NCI-H2107 treated with DMSO at 0.1 percent for 48 hours (cell line): Measurements from ENCODE around the gene TRAPPC1.
"Not testable (repeated sequence)": the region's sequence is repeated elsewhere in the genome, so short reads cannot be mapped to it uniquely, and the experiment has no call there.

Experiments used
- DNase-seq: peaks from one replicate; lab custom pipeline; 2025; ENCODE audit not compliant: unreplicated experiment; lab: John Stamatoyannopoulos, UW

The TRAPPC1 gene

GRCh38 chr17:7931709-7932482 is at the start of gene TRAPPC1, which contains the start of gene CNTROB:
TRAPPC1 (minus strand) TSS chr17:7931946; CDS start chr17:7931829, 117 bp downstream.
CNTROB (plus strand) TSS chr17:7932206; CDS start chr17:7933080, 874 bp downstream.
- DNase-seq, result peak; percentile 89

- no peak for DNase-seq
Measured at GRCh38 chr17:7977805-7978204, 46.1 kb upstream of the TRAPPC1 start.

GRCh38 chr17:7977039-7977438 is 45.3 kb upstream of the TRAPPC1 start:
- DNase-seq, result no peak

DNA sequence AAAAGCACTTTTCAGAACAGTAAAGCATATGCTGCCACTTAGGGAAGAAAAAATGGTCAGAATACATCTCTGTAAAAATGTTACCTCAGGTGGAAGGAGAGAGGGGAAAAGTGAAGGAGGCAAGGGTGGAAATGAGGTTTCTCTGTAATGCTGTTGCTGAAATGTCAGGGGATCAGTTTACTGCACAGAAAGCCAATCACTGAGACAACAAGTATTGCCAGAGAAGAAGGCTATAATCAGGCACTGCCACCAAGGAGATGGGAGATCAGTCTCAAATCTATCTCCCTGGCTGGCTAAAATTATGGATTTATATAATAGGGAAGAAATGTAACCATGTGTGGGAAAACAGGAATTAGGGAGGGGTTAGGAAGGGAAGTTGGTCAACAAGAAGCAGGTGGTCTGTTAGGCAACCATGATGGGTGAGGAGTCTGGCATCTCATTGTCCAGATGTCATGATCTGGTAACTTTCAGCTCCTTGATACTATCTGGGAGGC is 42.9 kb upstream of the TRAPPC1 start:
- DNase-seq, result no peak

DNA sequence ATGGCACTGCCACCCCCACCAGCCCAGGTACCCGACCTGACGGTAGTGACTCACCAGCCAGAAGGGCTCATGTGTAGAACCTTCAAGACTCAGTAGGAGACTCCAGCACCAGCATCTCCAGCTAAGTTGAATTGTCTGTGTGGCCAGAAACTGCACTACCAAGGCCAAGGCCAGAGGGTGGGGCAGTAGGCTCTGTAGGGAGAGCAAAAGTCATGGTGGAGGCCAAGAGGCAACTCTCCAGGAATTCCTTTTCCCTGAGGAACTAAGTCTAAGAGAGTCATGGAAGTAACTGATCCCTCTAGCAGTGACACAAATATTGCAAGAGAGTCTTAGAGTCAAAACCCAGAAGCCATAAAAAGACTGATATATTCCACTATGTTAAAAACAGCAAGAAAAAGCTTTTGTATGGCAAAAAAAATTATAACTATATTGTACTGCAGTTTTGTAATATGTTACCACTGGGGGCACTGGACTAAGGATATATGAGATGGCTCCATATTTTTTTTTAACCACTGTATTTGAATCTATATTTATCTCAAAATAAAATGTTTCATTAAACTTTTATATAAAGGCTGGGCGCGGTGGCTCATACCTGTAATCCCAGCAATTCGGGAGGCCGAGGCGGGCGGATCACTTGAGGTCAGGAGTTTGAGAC is 40.5 kb upstream of the TRAPPC1 start:
- DNase-seq, result no peak

GRCh38 chr17:7971651-7972050 is 39.9 kb upstream of the TRAPPC1 start:
- no peak for DNase-seq

- no peak for DNase-seq
Measured at GRCh38 chr17:7969433-7969832, 37.7 kb upstream of the TRAPPC1 start.

DNA sequence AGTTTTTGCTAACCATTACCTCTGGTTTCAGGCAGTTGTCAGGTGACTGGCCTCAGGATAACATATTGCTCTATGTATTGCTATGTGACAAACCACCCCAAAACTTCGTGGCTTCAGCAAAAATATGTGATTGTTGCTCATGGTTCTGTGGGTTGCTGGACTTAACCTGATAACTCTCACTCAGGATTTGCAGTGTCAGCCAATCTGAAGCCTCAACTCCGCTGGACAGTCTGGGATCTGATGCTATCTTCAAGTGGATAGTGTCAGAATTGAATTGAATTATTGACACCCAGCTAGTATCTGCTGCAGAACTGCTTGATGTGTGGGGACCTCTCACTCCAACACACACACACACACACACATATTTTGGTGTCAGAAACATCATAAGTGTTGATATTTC is 36.0 kb upstream of the TRAPPC1 start:
- no peak for DNase-seq

- DNase-seq, result no peak
Measured at GRCh38 chr17:7961421-7961820, 29.7 kb upstream of the TRAPPC1 start.

- no peak for DNase-seq
Measured at GRCh38 chr17:7959503-7960253, 27.9 kb upstream of the TRAPPC1 start.

DNA sequence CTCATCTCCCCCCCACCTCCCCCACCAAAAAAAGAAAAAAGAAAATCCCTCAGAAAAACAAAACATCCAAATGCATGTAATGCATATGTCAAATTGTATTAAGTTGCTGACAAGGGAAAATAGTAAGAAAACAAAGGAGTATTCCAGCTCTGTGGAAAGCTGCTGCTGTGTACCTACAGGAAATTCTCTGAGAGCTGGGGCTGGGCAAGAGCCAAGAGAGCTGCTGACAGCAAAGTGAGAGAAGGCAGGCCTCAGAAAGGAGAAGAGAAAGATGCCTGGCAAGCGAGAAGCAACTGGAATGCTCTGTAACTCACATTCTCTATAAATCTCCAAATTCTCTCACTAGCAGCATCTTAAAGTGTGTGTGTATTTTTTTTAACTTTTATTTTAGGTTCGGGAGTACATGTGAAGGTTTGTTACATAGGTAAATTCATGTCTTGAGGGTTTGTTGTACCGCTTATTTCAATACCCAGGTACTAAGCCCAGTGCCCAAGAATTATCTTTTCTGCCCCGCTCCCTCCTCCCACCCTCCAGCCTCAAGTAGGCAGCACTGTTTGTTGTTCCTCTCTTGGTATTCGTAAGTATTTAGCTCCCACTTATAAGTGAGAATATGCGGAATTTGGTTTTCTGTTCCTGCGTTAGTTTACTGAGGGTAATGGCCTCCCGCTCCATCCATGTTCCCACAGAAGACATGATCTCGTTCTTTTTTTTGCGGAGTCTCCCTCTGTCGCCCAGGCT is 24.7 kb upstream of the TRAPPC1 start:
- no peak for DNase-seq

DNA sequence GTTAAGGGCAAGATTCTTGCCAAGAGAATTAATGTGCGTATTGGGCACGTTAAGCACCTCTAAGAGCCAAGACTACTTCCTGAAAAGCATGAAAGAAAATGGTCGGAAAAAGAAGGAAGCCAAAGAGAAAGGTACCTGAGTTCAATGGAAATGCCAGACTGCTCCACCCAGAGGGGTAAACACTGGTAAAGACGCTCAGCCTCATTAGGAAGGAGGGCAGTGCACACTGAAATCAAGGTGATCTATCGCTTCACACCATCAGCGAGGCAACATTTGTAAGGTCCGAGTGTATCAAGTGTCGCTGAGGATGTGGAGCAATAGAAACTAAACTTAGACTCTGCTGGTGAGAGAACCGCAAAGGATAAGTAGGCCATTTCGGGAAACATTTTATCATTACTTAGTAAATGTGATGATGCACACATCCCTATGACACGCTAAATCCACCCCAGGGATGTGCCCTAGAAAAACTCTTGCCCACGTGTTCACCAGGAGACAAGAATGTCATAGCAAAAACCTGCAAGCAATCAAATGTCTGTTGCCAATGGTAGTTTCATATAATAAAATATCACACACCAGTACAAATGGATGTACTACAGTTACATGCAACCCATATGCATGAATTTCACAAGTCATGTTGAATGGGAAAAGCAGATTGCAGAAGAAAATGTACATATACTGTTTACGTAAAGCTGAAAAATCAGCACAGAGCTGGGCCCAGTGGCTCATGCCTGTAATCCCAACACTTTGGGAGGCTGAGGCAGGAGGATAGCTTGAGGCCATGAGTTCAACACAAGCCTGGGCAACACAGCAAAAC is 23.9 kb upstream of the TRAPPC1 start:
- DNase-seq, result no peak

DNA sequence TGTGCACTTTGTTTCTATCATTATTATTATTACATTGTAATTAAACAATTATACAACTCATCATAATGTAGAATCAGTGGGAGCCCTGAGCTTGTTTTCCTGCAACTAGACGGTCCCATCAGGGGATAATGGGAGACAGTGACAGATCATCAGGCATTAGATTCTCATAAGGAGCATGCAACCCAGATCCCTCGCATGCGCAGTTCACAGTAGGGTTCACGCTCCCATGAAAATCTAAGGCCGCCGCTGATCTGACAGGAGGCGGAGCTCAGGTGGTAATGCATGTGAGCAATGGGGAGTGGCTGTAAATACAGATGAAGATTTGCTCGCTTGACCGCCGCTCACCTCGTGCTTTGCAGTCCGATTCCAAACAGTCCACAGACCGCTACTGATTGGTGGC is 21.5 kb upstream of the TRAPPC1 start:
- not testable (repeated sequence) for DNase-seq

- no peak for DNase-seq
Measured at GRCh38 chr17:7951143-7951792, 19.5 kb upstream of the TRAPPC1 start.

GRCh38 chr17:7950578-7950977 is 18.8 kb upstream of the TRAPPC1 start:
- no peak for DNase-seq

DNA sequence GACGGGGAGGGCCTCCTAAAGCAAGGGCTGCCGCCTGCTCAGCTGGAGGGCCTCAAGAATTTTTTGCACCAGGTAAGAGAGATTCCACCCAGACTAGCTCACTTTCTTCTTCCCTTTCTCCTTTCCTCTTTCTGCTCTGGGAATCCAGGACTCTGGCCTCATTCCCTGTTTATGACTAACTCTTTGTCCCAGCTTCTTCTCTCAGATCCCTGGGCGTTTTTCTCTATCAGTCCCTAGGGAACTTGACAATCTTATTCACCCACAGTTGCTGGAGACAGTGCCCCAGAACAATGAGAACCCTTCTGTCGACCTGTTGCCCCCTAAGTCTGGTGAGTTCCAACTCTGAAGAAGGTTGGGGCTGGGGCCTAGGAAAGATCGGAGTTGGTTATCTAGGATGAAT is 15.9 kb upstream of the TRAPPC1 start:
- no peak for DNase-seq

DNA sequence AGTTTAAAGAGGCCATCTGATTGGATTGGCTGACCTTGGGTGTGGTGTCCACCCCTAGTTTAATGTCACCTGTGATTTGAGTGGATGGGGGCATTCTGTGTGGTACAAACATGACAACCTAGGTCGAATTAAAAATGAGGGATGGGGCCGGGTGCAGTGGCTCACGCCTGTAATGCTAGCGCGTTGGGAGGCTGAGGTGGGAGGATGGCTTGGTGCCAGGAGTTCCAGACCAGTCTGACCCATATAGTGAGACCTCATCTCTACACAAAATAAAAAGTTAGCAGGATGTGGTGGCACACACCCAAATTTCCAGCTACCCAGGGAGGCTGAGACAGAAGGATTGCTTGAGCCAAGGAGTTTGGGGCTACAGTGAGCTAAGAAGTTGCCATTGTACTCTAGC is 14.7 kb upstream of the TRAPPC1 start:
- DNase-seq, result no peak

DNA sequence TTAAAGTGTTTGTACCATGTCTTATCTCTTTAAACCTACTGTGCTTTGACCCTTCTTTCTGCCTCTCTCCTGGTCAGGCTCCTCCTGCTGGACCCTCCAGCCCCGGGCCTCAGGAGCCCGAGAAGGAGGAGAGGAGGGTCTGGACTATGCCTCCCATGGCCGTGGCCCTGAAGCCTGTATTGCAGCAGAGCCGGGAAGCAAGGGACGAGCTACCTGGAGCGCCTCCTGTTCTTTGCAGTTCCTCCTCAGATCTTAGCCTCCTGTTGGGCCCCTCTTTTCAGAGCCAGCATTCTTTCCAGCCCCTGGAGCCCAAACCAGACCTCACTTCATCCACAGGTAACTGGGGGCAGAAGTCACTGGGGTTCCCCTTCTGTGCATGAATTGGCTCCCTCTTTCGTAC is 13.9 kb upstream of the TRAPPC1 start:
- DNase-seq, result no peak

DNA sequence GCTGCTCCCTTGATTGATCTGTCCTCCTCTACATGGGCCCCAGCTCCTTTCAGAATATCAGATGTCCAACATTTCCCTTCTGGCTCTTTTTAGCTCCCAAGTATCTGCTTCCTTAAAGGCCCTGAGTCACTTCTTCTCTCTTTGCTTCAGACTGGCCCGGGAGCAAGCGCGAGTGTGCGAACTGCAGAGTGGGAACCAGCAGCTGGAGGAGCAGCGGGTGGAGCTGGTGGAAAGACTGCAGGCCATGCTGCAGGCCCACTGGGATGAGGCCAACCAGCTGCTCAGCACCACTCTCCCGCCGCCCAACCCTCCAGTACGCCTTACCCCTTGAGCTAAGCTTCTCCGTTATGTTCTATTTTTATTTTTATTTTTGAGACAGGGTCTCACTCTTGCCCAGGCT is 12.6 kb upstream of the TRAPPC1 start:
- no peak for DNase-seq

- no peak for DNase-seq
Measured at GRCh38 chr17:7943291-7943690, 11.5 kb upstream of the TRAPPC1 start.
